GM12878 (cell line): ENCODE results near the gene ARL3. TPM values are rescaled to one million over a fixed set of nuclear protein-coding genes. Genes with fewer than 3 reads are reported as not detected.

Experiments used
- ATAC-seq: fragments of 200-7000 bp; cut with Tn5 transposase; 3 replicates; pipeline ENCODE4 v1.9.1; 2020; ENCODE audit warnings: mild to moderate bottlenecking, moderate library complexity
- BruUV-seq: library from RNA; stranded (reverse); fragments of 400-500 nt; replicated peaks from 2 replicates; lab custom pipeline; 2021; lab: Mats Ljungman, UMichigan
- CTCF ChIA-PET: fragments of 300-600 bp; sonication (Branson Sonifier 250); formaldehyde crosslinking; extraction: SDS; loops from one replicate; lab custom pipeline; 2021; ENCODE audit warnings: inconsistent platforms; lab: Yijun Ruan, JAX
- POLR2A ChIA-PET: fragments of 350-600 bp; formaldehyde crosslinking; extraction: SDS; loops from one replicate; lab custom pipeline; 2021; ENCODE audit warnings: inconsistent platforms; lab: Charles Lee
- RAD21 ChIA-PET: fragments of 300-600 bp; sonication (Branson Sonifier 250); formaldehyde crosslinking; loops from one replicate; lab custom pipeline; 2023; ENCODE audit warnings: antibody characterized with exemption; ENCODE audit not compliant: unreplicated experiment; lab: Charles Lee
- SMC1A ChIA-PET: fragments of 300-600 bp; sonication (Branson Sonifier 250); formaldehyde crosslinking; loops from one replicate; lab custom pipeline; 2023; ENCODE audit not compliant: unreplicated experiment, uncharacterized antibody; lab: Charles Lee
- DNase-seq: peaks from one replicate; pipeline ENCODE4 v3.0.0-alpha.2; 2011; ENCODE audit warnings: low read depth, low spot score
- FAIRE-seq: peaks from 3 replicates; lab custom pipeline; 2011; peaks lifted over from hg19 to GRCh38; lab: Jason Lieb, UNC
- H2AFZ ChIP-seq: 2 replicates; pipeline ENCODE4 v1.6.0; 2011; ENCODE audit warnings: low read depth, low read length, control low read depth; ENCODE audit not compliant: control insufficient read depth
- H3K27ac ChIP-seq: 2 replicates; pipeline ENCODE4 v1.5.1; 2011; ENCODE audit warnings: control low read depth; ENCODE audit not compliant: control insufficient read depth, insufficient read depth
- H3K27me3 ChIP-seq, 2 experiments: replicated peaks in 1 of 2; 2 replicates each; pipeline versions ENCODE4 v1.6.0 to v1.6.1; 2011; ENCODE audit warnings: low read length in 1 of 2; ENCODE audit not compliant: control insufficient read depth in 2 of 2, insufficient read depth in 2 of 2
- H3K36me3 ChIP-seq, 2 experiments: 2 replicates each; pipeline ENCODE4 v1.5.1; 2011; ENCODE audit warnings: low read length in 1 of 2; ENCODE audit not compliant: control insufficient read depth in 2 of 2, insufficient read depth in 2 of 2
- H3K4me1 ChIP-seq: 2 replicates; pipeline ENCODE4 v1.6.1; 2011; ENCODE audit warnings: mild to moderate bottlenecking, low read length, moderate library complexity, mixed read lengths; ENCODE audit not compliant: control insufficient read depth, insufficient read depth
- H3K4me2 ChIP-seq: 2 replicates; pipeline ENCODE4 v1.6.0; 2011; ENCODE audit warnings: control low read depth; ENCODE audit not compliant: control insufficient read depth, insufficient read depth
- H3K4me3 ChIP-seq: fragments of 200-600 bp; sonication (generic); 2 replicates; pipeline ENCODE4 v1.5.1; 2016
- H3K79me2 ChIP-seq: 2 replicates; pipeline ENCODE4 v1.6.0; 2011; ENCODE audit warnings: low read length; ENCODE audit not compliant: control insufficient read depth, insufficient read depth
- H3K9ac ChIP-seq: 2 replicates; pipeline ENCODE4 v1.8.0; 2011; ENCODE audit warnings: low read length, control low read depth, mixed read lengths; ENCODE audit not compliant: control insufficient read depth, insufficient read depth
- H3K9me3 ChIP-seq: replicated peaks from 3 replicates; pipeline ENCODE4 v1.5.1; 2011; ENCODE audit warnings: mild to moderate bottlenecking, low read length; ENCODE audit not compliant: control insufficient read depth, insufficient read depth
- H4K20me1 ChIP-seq: 2 replicates; pipeline ENCODE4 v1.6.0; 2011; ENCODE audit not compliant: control insufficient read depth, insufficient read depth
- EP300 ChIP-seq, 2 experiments: fragments of 150-350 bp in 1 of 2; IDR thresholded peaks; 2 replicates each; pipeline ENCODE4 v1.6.1; 2011 to 2012; ENCODE audit warnings: low read depth in 2 of 2, low read length in 2 of 2, borderline replicate concordance in 1 of 2, improper control_type of control experiment in 1 of 2, inconsistent platforms in 1 of 2; ENCODE audit not compliant: control insufficient read depth in 1 of 2
- GABPA ChIP-seq: IDR thresholded peaks from 2 replicates; pipeline ENCODE4 v1.6.1; 2014; ENCODE audit warnings: antibody characterized with exemption, low read depth, mild to moderate bottlenecking, inconsistent platforms
- HDGF ChIP-seq: fragments of 450-650 bp; IDR thresholded peaks from 2 replicates; pipeline ENCODE4 v1.6.1; 2016; ENCODE audit warnings: antibody characterized with exemption
- MXI1 ChIP-seq: fragments of 150-350 bp; IDR thresholded peaks from 2 replicates; pipeline ENCODE4 v1.6.1; 2011; ENCODE audit warnings: low read depth, mild to moderate bottlenecking, inconsistent platforms, low read length, improper control_type of control experiment
- RAD21 ChIP-seq: IDR thresholded peaks from 2 replicates; pipeline ENCODE4 v1.6.1; 2011; ENCODE audit warnings: mild to moderate bottlenecking, low read depth, low read length, moderate library complexity; ENCODE audit not compliant: insufficient read depth
- SP1 ChIP-seq: IDR thresholded peaks from one replicate; pipeline ENCODE4 v1.6.1; 2011; ENCODE audit warnings: low read depth, low read length
- SRF ChIP-seq, 2 experiments: IDR thresholded peaks; 2 replicates each; pipeline ENCODE4 v1.6.1; 2011; ENCODE audit warnings: low read depth in 2 of 2, low read length in 2 of 2, mild to moderate bottlenecking in 1 of 2, moderate library complexity in 1 of 2
- TCF3 ChIP-seq: IDR thresholded peaks from 2 replicates; pipeline ENCODE4 v1.6.1; 2012; ENCODE audit warnings: low read depth, mild to moderate bottlenecking, low read length, borderline replicate concordance; ENCODE audit not compliant: insufficient read depth
- WRNIP1 ChIP-seq: IDR thresholded peaks from 2 replicates; pipeline ENCODE4 v1.6.1; 2011; ENCODE audit warnings: low read depth, low read length, improper control_type of control experiment, borderline replicate concordance
- YY1 ChIP-seq: IDR thresholded peaks from 2 replicates; pipeline ENCODE4 v1.6.1; 2011; ENCODE audit warnings: low read depth, mild to moderate bottlenecking, low read length
- WGBS: methylation state at CpG from one replicate; pipeline ENCODE4 v1.1.6; 2016; ENCODE audit warnings: low lambda C conversion rate; ENCODE audit not compliant: insufficient replicate concordance, insufficient coverage; ENCODE audit errors: missing lambda C conversion rate; 5-methylcytosine and 5-hydroxymethylcytosine counted together
- in situ Hi-C: fragments of 300-500 bp; cut with MboI; formaldehyde crosslinking; loops from 9 replicates; pipeline ENCODE4 v1.14.3; 2018; ENCODE audit warnings: mixed read lengths
- intact Hi-C: fragments of 100-400 bp; cut with micrococcal nuclease; formaldehyde crosslinking; loops from one replicate; pipeline ENCODE4 v1.14.2; 2022; ENCODE audit not compliant: unreplicated experiment
- polyA plus RNA-seq, 11 experiments: library from polyadenylated mRNA; depleted of rRNA in 4 of 11; unstranded in 6 of 11; stranded (reverse) in 5 of 11; fragments of >200 nt; fragmentation: Nextera tagmentation in 4 of 11; fragmentation: Illumina TruSeq in 1 of 11; extraction: Ambion mirVana in 4 of 11; extraction: Trizol in 1 of 11; gene quantifications; 1 replicate in 1 of 11; 2 replicates in 10 of 11; pipeline versions ENCODE4 v1.2.1 to v1.2.3, GENCODE V29; 2011 to 2016; ENCODE audit warnings: inconsistent platforms in 2 of 11, missing spikeins in 2 of 11, low read depth in 1 of 11
- total RNA-seq, 4 experiments: library from RNA; depleted of rRNA in 3 of 4; stranded (reverse); fragments of >200 nt in 3 of 4; fragmentation: Illumina TruSeq in 1 of 4; extraction: Trizol in 1 of 4; gene quantifications; 2 replicates each; pipeline versions ENCODE4 v1.2.1 to v1.2.3, GENCODE V29; 2013 to 2021
- TF ChIP-seq, protein P1 (sequence below): fragments of 450-650 bp; IDR thresholded peaks from 2 replicates; pipeline ENCODE4 v1.6.1; 2014; ENCODE audit warnings: mild to moderate bottlenecking
- TF ChIP-seq, protein P2 (sequence below): fragments of 450-650 bp; formaldehyde crosslinking; IDR thresholded peaks from 2 replicates; pipeline ENCODE4 v1.4.0; 2022; ENCODE audit warnings: mild to moderate bottlenecking, moderate library complexity
- TF ChIP-seq, protein P3 (sequence below): IDR thresholded peaks from 2 replicates; pipeline ENCODE4 v1.6.1; 2011; ENCODE audit warnings: mild to moderate bottlenecking, low read depth, low read length, moderate library complexity; ENCODE audit not compliant: insufficient replicate concordance
- TF ChIP-seq, protein P4 (sequence below): fragments of 450-650 bp; formaldehyde crosslinking; IDR thresholded peaks from 2 replicates; pipeline ENCODE4 v1.5.0; 2022; ENCODE audit warnings: mild to moderate bottlenecking, missing genetic modification characterization

ARL3 gene
- total and polyA plus RNA-seq, 10 of the 15 experiments (the other 5 are each of a cell fraction or from before 2014, with no cell fraction given): 4.9 to 26.1 (median 11.0) TPM

DNA sequence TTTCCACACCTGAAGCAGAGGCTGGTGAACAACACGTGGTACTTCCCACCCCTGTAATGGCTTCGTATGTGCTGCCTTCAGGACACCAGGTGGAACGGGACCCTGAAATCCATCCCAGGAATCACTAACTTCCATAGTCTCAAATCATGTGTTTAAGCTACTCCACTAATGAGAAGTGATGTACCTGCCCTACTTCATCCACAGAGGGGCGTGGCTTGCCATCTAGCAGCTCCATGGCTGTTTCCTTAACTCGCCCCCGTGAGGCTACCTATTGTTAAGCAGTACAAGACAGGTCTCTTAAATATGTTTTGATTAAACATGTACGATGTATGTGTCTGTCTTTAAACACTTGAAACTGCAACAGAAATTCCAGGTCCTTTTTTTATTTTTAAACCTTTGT lies 31.8 kb downstream of the ARL3 start (continued):
- TF ChIP-seq, protein P1, sequence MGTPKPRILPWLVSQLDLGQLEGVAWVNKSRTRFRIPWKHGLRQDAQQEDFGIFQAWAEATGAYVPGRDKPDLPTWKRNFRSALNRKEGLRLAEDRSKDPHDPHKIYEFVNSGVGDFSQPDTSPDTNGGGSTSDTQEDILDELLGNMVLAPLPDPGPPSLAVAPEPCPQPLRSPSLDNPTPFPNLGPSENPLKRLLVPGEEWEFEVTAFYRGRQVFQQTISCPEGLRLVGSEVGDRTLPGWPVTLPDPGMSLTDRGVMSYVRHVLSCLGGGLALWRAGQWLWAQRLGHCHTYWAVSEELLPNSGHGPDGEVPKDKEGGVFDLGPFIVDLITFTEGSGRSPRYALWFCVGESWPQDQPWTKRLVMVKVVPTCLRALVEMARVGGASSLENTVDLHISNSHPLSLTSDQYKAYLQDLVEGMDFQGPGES: no peak
- TF ChIP-seq, protein P2, sequence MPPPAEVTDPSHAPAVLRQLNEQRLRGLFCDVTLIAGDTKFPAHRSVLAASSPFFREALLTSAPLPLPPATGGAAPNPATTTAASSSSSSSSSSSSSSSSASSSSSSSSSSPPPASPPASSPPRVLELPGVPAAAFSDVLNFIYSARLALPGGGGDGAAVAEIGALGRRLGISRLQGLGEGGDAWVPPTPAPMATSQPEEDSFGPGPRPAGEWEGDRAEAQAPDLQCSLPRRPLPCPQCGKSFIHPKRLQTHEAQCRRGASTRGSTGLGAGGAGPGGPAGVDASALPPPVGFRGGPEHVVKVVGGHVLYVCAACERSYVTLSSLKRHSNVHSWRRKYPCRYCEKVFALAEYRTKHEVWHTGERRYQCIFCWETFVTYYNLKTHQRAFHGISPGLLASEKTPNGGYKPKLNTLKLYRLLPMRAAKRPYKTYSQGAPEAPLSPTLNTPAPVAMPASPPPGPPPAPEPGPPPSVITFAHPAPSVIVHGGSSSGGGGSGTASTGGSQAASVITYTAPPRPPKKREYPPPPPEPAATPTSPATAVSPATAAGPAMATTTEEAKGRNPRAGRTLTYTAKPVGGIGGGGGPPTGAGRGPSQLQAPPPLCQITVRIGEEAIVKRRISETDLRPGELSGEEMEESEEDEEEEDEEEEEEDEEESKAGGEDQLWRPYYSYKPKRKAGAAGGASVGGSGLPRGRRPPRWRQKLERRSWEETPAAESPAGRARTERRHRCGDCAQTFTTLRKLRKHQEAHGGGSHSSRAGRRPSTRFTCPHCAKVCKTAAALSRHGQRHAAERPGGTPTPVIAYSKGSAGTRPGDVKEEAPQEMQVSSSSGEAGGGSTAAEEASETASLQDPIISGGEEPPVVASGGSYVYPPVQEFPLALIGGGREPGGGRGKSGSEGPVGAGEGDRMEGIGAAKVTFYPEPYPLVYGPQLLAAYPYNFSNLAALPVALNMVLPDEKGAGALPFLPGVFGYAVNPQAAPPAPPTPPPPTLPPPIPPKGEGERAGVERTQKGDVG (CRISPR knock-in tag): no peak
- no peak for TF ChIP-seq RAD21
- TF ChIP-seq GABPA: no peak
- no peak for TF ChIP-seq EP300 (IDR thresholded peaks at IDR 0.05; ENCODE audit: borderline replicate concordance in 1 of 2, control insufficient read depth in 1 of 2, low read depth in 2 of 2, low read length in 2 of 2)

DNA sequence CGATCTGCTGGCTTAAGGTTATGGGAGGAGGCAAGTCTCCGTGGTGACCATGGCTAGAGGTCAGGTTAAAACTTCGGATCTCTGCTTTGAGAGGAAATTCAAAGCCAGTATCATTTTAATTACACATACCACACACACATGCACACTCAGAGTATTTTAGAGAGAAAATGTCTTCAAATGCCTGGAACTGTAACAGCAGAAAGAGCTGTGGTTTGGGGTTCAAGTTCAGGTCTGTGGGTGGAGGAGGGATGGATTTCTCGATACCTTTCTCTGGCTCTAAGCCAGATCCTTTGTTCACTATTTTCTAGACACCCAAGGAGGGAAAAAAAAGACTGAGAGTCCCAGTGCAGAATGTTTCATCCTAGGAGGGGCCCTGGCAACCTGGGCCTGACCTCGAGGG lies 32.5 kb downstream of the ARL3 start:
- Histone ChIP-seq H3K9ac (no peak overlapping the region), H3K4me3 (no peak overlapping the region), H3K9me3 (no peaks in the 10 kb centered on the region), H3K27ac (no peak overlapping the region), H3K79me2 (no peaks in the 10 kb centered on the region), H3K27me3 (no peaks in the 10 kb centered on the region), H3K4me1 (peaks cover 4% of the 10 kb centered on the region; the same call in 1 of the 2 replicates), H3K4me2 (no peak overlapping the region), H3K36me3 (peaks cover 2 to 4% of the 10 kb centered on the region in 2 experiments; a peak in 3 of 4 replicates), H2AFZ (no peak overlapping the region), H4K20me1 (no peaks in the 10 kb centered on the region)
- in situ Hi-C loops (no loop called here), intact Hi-C loops (no loop called here)
- no peak for DNase-seq
- BruUV-seq: no TSS peak
- ChIA-PET SMC1A (interaction anchor here (0.6 kb wide), 1 partner anchor 18 kb away, joined by 7 read pairs; no protein-coding TSS in a partner anchor), POLR2A (no interaction called here), RAD21 (no interaction called here), CTCF (no interaction called here)
- no peak for ATAC-seq
- no peak for FAIRE-seq
- 100% methylated on average over 5 of the region's 5 CpGs for WGBS
- TF ChIP-seq, protein P3, sequence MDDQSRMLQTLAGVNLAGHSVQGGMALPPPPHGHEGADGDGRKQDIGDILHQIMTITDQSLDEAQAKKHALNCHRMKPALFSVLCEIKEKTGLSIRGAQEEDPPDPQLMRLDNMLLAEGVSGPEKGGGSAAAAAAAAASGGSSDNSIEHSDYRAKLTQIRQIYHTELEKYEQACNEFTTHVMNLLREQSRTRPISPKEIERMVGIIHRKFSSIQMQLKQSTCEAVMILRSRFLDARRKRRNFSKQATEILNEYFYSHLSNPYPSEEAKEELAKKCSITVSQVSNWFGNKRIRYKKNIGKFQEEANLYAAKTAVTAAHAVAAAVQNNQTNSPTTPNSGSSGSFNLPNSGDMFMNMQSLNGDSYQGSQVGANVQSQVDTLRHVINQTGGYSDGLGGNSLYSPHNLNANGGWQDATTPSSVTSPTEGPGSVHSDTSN: no peak
- TF ChIP-seq TCF3 (no peak), SRF (IDR thresholded peaks at IDR 0.05; ENCODE audit: low read depth in 2 of 2, low read length in 2 of 2) (no peak), MXI1 (no peak), SP1 (no peak), YY1 (no peak), WRNIP1 (no peak), HDGF (no peak)
- TF ChIP-seq, protein P4, sequence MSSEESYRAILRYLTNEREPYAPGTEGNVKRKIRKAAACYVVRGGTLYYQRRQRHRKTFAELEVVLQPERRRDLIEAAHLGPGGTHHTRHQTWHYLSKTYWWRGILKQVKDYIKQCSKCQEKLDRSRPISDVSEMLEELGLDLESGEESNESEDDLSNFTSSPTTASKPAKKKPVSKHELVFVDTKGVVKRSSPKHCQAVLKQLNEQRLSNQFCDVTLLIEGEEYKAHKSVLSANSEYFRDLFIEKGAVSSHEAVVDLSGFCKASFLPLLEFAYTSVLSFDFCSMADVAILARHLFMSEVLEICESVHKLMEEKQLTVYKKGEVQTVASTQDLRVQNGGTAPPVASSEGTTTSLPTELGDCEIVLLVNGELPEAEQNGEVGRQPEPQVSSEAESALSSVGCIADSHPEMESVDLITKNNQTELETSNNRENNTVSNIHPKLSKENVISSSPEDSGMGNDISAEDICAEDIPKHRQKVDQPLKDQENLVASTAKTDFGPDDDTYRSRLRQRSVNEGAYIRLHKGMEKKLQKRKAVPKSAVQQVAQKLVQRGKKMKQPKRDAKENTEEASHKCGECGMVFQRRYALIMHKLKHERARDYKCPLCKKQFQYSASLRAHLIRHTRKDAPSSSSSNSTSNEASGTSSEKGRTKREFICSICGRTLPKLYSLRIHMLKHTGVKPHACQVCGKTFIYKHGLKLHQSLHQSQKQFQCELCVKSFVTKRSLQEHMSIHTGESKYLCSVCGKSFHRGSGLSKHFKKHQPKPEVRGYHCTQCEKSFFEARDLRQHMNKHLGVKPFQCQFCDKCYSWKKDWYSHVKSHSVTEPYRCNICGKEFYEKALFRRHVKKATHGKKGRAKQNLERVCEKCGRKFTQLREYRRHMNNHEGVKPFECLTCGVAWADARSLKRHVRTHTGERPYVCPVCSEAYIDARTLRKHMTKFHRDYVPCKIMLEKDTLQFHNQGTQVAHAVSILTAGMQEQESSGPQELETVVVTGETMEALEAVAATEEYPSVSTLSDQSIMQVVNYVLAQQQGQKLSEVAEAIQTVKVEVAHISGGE (CRISPR knock-in tag): no peak
